ENCODE results near the gene TMEM169.
A peak's percentile ranks its signal among the peaks of the same experiment; 100 is the strongest.
"Not testable (repeated sequence)": the region's sequence is repeated elsewhere in the genome, so short reads cannot be mapped to it uniquely, and the experiment has no call there.

Gene TMEM169

GRCh38 chr2:216131175-216131926 is 49.6 kb downstream of the TMEM169 start:
- no peak for DNase-seq (ENCODE audit: low read depth)

DNA sequence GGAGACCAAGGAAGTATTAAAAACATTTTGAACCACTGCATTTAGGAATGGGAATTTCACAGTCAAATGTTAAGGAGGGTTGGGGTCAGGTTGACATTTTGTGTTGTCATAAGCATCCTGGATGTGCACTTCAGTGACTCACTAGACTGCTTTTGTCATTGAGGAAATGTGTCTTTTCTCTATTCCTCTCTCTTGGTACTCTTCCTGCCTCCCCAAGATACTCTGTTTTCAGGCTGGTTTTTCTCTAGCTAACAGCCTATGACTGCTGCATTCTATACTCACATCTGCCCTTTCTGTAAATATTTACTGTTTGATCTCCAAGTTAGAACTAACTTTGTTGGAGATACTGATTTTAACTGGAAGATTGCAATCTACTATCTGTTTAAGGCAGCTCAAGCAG is 50.9 kb downstream of the TMEM169 start:
- no peak for DNase-seq (ENCODE audit: low read depth)

GRCh38 chr2:216133397-216133796 is 51.7 kb downstream of the TMEM169 start:
- no peak for DNase-seq (ENCODE audit: low read depth)

- DNase-seq (ENCODE audit: low read depth) = no peak
Measured at GRCh38 chr2:216134958-216135541, 53.3 kb downstream of the TMEM169 start.

DNA sequence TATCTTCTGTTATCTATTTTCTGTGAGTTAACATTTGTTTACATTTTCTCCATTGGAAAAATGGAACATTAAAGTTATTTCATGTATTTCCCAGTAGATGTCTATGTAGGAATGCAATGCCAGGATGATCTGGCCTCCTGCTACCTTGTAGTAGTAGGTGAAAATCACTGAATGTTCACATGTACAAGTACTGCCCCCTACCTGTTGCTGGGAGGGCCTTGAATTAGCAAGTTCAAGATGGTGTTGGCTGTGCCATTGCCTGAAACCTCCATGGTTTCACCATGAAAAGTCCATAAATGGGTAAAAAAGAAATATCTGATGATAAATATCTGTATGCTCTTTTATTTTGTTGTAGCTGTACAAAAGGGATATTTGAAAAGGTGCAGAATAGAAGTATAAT is 58.2 kb downstream of the TMEM169 start:
- DNase-seq (ENCODE audit: low read depth) = no peak

DNA sequence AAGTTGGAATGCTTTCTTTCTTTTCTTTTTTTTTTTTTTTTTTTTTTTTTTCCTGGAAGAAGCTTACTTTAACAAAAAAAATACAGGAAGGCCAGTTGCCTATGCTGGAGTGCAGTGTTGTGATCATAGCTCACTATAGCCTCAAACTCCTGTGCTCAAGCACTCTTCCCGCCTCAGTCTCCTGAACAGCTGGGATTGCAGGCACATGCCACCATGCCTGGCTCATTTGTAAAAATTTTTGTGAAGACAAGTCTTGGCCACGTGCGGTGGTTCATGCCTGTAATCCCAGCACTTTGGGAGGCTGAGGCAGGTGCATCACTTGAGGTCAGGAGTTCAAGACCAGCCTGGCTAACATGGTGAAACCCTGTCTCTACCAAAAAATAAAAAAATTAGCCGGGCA is 59.8 kb downstream of the TMEM169 start:
- DNase-seq (ENCODE audit: low read depth) = not testable (repeated sequence)

GRCh38 chr2:216142540-216142939 is 60.8 kb downstream of the TMEM169 start:
- DNase-seq (ENCODE audit: low read depth) = peak; percentile 16

DNA sequence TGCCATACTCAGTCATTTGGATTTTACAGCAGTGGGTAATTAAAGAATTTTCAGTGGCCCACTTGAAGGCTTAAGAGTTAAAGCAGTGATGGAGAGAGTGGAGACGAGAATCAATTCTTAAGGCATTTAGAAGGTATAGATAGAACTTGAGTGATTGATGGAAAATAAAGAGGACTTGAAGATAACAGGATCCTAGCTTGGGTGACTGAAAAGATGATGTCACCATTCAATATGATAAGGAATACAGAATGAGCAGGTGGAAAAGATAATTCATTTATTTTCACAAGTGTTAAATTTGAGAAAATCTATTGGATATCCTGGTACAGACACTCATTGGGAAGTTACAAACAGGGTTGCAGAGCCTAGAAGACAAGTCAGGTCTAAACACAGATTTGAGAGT is 62.7 kb downstream of the TMEM169 start:
- no peak for DNase-seq (ENCODE audit: low read depth)

- no peak for DNase-seq (ENCODE audit: low read depth)
Measured at GRCh38 chr2:216144857-216145256, 63.1 kb downstream of the TMEM169 start.

DNA sequence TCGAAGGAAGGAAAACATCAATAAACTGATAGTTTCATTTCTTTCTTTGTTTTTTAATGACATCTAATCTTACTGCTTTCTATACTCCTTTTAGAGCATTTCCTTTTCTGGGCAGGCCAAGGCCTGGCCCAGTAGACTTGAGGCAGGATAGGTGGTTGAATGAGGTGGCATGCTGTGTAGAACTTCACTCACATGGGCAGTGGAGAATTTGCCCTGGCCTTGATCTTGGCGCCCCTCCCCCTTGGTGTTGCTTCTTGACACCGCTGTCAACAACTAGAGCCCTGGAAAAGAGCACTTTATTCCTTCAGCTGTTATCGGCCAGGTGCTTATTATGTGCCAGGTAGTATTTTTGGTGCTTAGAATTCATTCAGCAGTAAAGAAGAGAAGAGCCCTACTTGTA is 64.9 kb downstream of the TMEM169 start:
- no peak for DNase-seq (ENCODE audit: low read depth)

DNA sequence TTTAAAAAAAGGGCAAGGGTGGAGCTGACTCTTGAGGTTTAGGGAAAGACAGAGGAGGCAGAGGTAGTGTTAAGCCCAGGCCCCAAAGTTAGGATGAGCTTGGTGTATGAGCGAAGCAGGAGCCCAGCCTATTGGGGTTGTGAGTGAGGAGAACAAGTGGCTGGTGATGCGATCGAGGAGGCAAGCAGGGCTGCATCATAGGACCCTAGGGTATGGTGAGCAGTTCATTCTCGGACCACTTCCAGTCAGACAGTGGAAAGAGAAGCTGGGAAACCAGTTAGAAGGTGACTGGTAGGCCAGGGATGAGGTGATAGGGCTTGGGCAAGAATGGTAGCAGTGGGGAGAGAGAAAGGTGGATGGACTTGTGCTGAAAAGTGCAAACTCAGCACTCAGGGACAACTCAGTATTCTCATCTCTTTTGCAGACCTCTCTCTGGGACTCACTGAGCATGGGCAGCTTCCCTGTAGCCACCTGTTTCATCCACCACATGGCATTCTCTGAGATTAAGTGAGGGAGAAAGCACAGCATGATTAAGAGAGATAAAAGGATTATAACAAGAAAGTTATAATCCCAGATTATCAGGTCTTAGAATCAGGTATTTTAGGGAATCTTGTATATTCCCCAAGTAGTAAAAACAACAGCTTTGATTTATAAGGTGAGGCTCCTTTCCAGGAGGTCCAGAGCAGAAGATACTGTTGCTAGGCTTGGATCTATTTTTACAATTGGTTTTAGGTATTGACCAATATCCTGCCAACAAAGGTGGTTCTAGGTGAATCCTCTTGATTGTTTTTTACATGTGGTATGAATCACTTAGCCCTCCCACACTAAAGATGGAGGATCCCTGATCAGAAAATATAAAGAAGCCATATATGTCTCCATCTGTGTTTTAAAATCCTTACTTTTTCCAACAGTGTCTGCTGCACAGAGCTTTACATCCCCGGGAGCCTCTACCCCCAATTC is 65.7 kb downstream of the TMEM169 start:
- DNase-seq (ENCODE audit: low read depth) = no peak

DNA sequence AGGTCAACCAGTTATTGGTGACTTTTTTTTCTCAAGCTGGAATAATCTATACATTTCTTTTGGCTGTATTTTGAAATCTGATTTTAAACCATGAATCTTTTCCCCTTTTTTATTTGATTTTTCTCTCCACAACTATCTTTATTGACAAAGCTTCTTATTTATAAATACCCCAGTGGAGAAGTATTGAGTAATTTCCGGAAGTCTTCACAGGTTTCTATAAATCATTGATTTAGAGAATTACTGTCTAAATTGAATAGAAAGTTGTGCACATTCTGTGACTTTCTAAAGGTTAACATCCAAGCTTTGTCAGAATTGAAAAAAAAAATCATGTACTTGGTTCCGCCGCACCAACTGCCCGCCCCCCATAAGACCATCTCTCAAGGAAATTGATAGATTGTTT is 67.3 kb downstream of the TMEM169 start:
- DNase-seq (ENCODE audit: low read depth) = no peak

DNA sequence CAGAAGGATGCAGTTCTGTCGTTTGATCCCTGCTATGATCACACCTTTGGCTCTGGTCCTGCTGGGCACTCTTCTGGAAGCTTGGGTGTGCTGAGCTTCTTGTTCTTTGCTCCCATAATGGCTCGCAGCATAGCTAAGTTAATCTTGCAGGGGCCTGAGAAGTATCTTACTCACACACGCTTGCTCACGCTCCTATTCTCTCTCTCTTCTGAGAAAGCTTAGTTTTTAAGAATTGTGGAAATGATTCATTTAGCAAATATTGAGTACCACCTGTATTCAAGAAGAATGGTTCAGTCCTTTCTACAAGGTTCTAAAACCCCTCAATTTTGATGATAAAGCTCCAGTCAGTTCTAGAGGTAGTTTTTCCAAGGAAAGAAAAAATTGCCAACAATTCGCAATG is 68.0 kb downstream of the TMEM169 start:
- no peak for DNase-seq (ENCODE audit: low read depth)

DNA sequence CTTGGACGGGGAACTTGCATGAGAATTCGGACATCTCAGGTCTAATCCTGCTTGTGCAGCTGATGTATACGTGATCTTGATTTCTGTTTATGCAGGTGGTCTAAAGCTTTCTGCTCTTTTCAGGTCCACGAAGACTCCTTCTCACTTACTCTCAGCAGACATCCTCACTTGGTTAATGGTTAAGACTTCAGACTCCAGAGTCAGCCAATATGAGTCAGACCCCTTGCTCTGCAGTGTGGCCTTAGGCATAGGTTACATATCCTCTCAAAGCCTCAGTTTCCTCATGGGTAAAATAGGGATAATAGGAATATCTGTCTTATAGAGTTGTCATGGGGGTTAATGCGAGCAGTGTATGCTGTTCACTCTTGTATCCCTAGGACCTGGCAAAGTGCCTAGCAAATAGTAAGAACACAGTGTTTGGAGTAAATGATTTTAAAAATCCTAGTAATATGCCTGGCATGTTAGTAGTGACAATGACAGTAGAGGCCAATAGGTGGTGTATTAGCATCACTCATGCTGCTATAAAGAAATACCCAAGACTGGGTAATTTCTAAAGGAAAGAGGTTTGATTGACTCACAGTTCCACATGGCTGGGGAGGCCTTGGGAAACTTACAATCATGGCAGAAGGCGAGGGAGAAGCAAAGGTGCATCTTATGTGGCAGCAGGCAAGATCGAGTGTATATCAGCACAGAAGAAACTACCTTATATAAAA is 69.8 kb downstream of the TMEM169 start:
- peak; percentile 2 for DNase-seq (ENCODE audit: low read depth)
